Hepatocyte (in vitro differentiated cells): Measurements from ENCODE around the gene SLC46A2.

ENCODE experiments used
- CTCF ChIP-seq: fragments of 200-600 bp; sonication (generic); IDR thresholded peaks from 2 replicates; pipeline ENCODE4 v1.5.1; 2016; ENCODE audit warnings: antibody characterized with exemption, mild to moderate bottlenecking; ENCODE audit not compliant: poor library complexity
- EZH2 ChIP-seq: fragments of 200-600 bp; sonication (generic); IDR thresholded peaks from 2 replicates; pipeline ENCODE4 v1.6.1; 2016; ENCODE audit warnings: antibody characterized with exemption, mild to moderate bottlenecking, borderline replicate concordance

- no peak for TF ChIP-seq EZH2
- TF ChIP-seq CTCF = no peak
These were observed 23.9 kb downstream of the SLC46A2 start for GRCh38 chr9:112866662-112867274.
